Measurements from ENCODE around the gene DIO3. TPM values are rescaled to one million over a fixed set of nuclear protein-coding genes. Genes with fewer than 3 reads are reported as not detected.
A peak's percentile ranks its signal among the peaks of the same experiment; 100 is the strongest.
"Not testable (repeated sequence)": the region's sequence is repeated elsewhere in the genome, so short reads cannot be mapped to it uniquely, and the experiment has no call there.

DIO3 gene
- total RNA-seq, 2 experiments from 2014 or later, result not detected

DNA sequence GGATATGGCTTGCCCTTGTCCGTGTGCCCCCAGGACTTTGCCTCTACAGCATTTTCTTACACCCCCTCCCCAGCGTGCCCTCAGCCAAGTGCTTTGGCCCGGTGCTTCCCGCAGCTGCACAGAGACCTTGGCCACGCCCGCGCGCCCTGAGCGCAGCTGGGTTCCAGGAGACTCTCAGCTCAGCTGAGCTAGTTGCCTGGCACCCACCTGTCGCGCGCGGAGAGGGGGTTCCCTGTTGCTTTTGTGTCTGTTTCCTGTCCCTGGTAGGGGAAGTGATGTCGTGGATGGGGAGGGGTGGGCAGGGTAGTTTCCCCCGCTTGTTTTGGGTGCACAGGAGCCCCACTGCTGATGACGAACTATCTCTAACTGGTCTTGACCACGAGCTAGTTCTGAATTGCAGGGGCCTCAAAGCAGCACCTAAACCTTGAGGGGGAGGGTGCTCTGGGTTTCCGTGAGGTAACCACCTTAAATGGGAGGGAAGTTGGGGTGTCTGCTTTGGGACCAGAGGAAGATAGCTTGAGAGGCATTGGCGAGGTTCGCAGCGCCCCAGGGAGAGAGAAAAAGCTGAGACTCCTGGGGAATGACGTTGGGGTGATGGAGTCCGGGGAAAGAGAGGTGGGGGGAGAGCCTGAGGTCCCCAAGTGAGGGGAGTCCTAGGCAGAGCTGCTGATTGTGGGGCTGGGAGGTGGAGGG is 1.5 kb downstream of the DIO3 start:
- POLR2A ChIA-PET, result no interaction called here
- Mint-ChIP-seq H3K4me3 (no peak overlapping the region), H3K4me1 (peaks cover 4% of the 10 kb centered on the region), H3K9me3 (ENCODE audit: low read depth) (peaks cover 2% of the 10 kb centered on the region), H3K36me3 (ENCODE audit: low read depth) (peaks cover 1% of the 10 kb centered on the region), H3K27me3 (peaks cover 62% of the 10 kb centered on the region), H3K27ac (no peak overlapping the region)
- peak; percentile 22 for DNase-seq
- no peak for ATAC-seq
- intact Hi-C loops (cut with DNase I, micrococcal nuclease), result loop anchor here (5.0 to 10.0 kb wide), 2 partner anchors 106 to 108 kb away; no protein-coding TSS in a partner anchor
- CTCF ChIA-PET, result no interaction called here

GRCh38 chr14:101563352-101563653 is 2.0 kb downstream of the DIO3 start:
- peaks cover 2% of the 10 kb centered on the region for H3K9me3 Mint-ChIP-seq (ENCODE audit: low read depth)
- peaks cover 4% of the 10 kb centered on the region for H3K4me1 Mint-ChIP-seq
- H3K27ac Mint-ChIP-seq, result no peak overlapping the region
- POLR2A ChIA-PET, result no interaction called here
- no peak for DNase-seq
- H3K27me3 Mint-ChIP-seq, result peaks cover 62% of the 10 kb centered on the region
- ATAC-seq, result no peak
- peaks cover 1% of the 10 kb centered on the region for H3K36me3 Mint-ChIP-seq (ENCODE audit: low read depth)
- CTCF ChIA-PET, result no interaction called here
- H3K4me3 Mint-ChIP-seq, result no peak overlapping the region
- intact Hi-C loops (cut with DNase I, micrococcal nuclease), result loop anchor here (5.0 to 10.0 kb wide), 2 partner anchors 106 to 109 kb away; no protein-coding TSS in a partner anchor

DNA sequence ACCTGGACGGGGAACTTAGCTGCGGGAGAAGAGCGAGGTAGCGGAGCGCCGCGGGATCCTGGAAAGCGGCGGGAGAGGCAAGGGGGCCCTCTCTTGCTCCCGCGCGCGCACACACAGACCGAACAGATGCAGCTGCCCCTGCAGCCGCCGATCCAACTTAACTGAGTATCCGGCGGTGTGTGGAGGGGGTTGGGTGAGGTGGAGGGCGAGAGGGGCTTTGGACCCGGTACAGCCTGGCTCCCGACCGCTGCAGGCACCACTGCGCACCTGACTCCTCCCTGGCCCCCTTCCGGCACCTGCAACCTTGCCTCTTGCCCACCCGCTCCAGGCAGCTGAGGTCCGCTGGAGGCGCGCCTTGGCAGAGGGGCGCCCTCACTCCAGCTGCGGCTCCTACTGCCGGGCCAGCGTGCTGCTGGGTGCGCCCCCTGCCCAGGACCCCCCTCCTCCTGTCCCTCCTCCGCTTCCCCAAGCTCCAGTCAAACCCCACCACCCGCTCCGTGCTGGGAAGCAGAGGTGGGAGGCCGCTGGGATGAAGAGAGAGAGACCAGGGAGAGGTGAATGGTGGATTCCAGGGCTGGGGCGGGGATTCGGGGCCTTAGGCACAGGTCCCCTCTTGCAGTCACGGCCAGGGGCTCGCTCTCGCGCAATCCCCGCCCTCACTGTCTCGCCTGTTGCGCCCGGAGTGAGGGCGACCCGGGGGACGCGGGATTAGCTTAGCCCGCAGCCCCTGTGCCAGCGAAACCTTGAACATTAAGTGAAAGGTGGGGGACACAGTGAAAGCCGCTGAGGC is 2.6 kb downstream of the DIO3 start:
- CTCF ChIA-PET, result no interaction called here
- H3K27ac Mint-ChIP-seq, result no peak overlapping the region
- peaks cover 58% of the 10 kb centered on the region for H3K27me3 Mint-ChIP-seq
- peaks cover 2% of the 10 kb centered on the region for H3K9me3 Mint-ChIP-seq (ENCODE audit: low read depth)
- H3K36me3 Mint-ChIP-seq (ENCODE audit: low read depth), result peaks cover 1% of the 10 kb centered on the region
- POLR2A ChIA-PET, result no interaction called here
- H3K4me3 Mint-ChIP-seq, result no peak overlapping the region
- peaks cover 4% of the 10 kb centered on the region for H3K4me1 Mint-ChIP-seq
- intact Hi-C loops (cut with DNase I, micrococcal nuclease), result loop anchor here (5.0 to 10.0 kb wide), 2 partner anchors 107 to 109 kb away; no protein-coding TSS in a partner anchor
- ATAC-seq, result no peak
- no peak for DNase-seq

DNA sequence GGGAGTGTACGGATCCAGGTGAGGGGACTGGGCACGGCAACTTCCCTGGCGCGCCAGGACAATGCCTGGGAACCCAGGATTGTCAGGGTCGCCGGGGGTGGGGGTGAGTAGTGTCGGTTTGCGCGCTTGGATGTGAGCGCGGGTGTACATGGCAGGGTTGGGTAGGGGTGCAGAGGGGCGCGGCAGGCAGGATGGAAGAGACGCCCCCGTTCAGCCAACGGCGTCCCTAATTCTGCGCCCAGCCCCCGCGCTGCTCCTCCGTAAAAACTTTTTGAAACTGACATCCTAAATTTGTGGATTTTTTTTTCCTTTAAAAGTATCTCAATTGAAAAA is 3.1 kb downstream of the DIO3 start:
- CTCF ChIA-PET, result no interaction called here

GRCh38 chr14:101564819-101565698 is 3.8 kb downstream of the DIO3 start:
- H3K27me3 Mint-ChIP-seq, result peaks cover 60% of the 10 kb centered on the region
- intact Hi-C loops (cut with DNase I, micrococcal nuclease), result loop anchor here (5.0 to 10.0 kb wide), 2 partner anchors 108 to 110 kb away; no protein-coding TSS in a partner anchor
- POLR2A ChIA-PET, result no interaction called here
- ATAC-seq (no peak), DNase-seq (no peak)
- H3K4me3 Mint-ChIP-seq, result no peak overlapping the region
- no peak overlapping the region for H3K27ac Mint-ChIP-seq
- peaks cover 4% of the 10 kb centered on the region for H3K4me1 Mint-ChIP-seq
- peaks cover 2% of the 10 kb centered on the region for H3K9me3 Mint-ChIP-seq (ENCODE audit: low read depth)
- H3K36me3 Mint-ChIP-seq (ENCODE audit: low read depth), result peaks cover 1% of the 10 kb centered on the region
- CTCF ChIA-PET, result no interaction called here

More for the DNA sequence above, 3.1 kb downstream of the DIO3 start:
- peaks cover 2% of the 10 kb centered on the region for H3K9me3 Mint-ChIP-seq (ENCODE audit: low read depth)
- H3K4me3 Mint-ChIP-seq, result no peak overlapping the region
- DNase-seq (no peak), ATAC-seq (no peak)
- H3K4me1 Mint-ChIP-seq, result peaks cover 4% of the 10 kb centered on the region
- peaks cover 1% of the 10 kb centered on the region for H3K36me3 Mint-ChIP-seq (ENCODE audit: low read depth)
- POLR2A ChIA-PET, result no interaction called here
- intact Hi-C loops (cut with DNase I, micrococcal nuclease), result loop anchor here (5.0 to 10.0 kb wide), 2 partner anchors 107 to 110 kb away; no protein-coding TSS in a partner anchor
- no peak overlapping the region for H3K27ac Mint-ChIP-seq
- peaks cover 60% of the 10 kb centered on the region for H3K27me3 Mint-ChIP-seq

- H3K27me3 Mint-ChIP-seq, result peaks cover 50% of the 10 kb centered on the region
- H3K4me3 Mint-ChIP-seq, result no peak overlapping the region
- POLR2A ChIA-PET, result no interaction called here
- no peak for DNase-seq
- H3K27ac Mint-ChIP-seq, result no peak overlapping the region
- peaks cover 2% of the 10 kb centered on the region for H3K9me3 Mint-ChIP-seq (ENCODE audit: low read depth)
- CTCF ChIA-PET, result no interaction called here
- H3K4me1 Mint-ChIP-seq, result peaks cover 2% of the 10 kb centered on the region
- no peak for ATAC-seq
- H3K36me3 Mint-ChIP-seq (ENCODE audit: low read depth), result no peaks in the 10 kb centered on the region
- intact Hi-C loops (cut with DNase I, micrococcal nuclease), result loop anchor here in 1 of 2 experiments (10.0 kb wide), 1 partner anchor 112 kb away; no protein-coding TSS in a partner anchor
These were observed 6.0 kb downstream of the DIO3 start for GRCh38 chr14:101567252-101567651.

DNA sequence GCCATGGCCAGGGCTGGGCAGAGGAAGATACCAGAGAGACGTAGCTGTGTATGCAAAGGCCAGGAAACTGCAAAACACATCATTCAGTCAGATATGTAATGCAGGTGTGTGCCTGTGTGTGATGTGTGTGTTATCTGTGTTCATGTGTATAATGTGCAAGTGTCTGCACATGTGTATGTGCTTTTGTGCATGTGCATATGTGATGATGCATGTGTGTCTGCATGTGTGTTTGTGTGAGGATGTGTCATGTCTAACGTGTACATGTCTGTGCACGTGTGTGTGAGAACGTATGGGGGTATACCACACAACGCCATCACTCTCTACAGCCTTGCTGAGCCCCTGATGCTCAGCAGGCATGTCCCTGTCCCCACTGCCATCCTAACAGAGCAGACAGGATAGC is 9.7 kb downstream of the DIO3 start:
- no peak overlapping the region for H3K27ac Mint-ChIP-seq
- DNase-seq (no peak), ATAC-seq (no peak)
- H3K9me3 Mint-ChIP-seq (ENCODE audit: low read depth), result no peaks in the 10 kb centered on the region
- intact Hi-C loops (cut with DNase I, micrococcal nuclease), result no loop called here
- H3K4me3 Mint-ChIP-seq, result no peak overlapping the region
- peaks cover 21% of the 10 kb centered on the region for H3K27me3 Mint-ChIP-seq
- H3K36me3 Mint-ChIP-seq (ENCODE audit: low read depth), result no peaks in the 10 kb centered on the region
- ChIA-PET CTCF (no interaction called here), POLR2A (no interaction called here)
- H3K4me1 Mint-ChIP-seq, result no peaks in the 10 kb centered on the region

GRCh38 chr14:101572526-101572925 is 11.2 kb downstream of the DIO3 start:
- ATAC-seq; DNase-seq; H3K4me1 Mint-ChIP-seq; H3K36me3 Mint-ChIP-seq (ENCODE audit: low read depth); intact Hi-C loops (cut with DNase I, micrococcal nuclease); H3K9me3 Mint-ChIP-seq (ENCODE audit: low read depth); H3K27me3 Mint-ChIP-seq; POLR2A ChIA-PET; CTCF ChIA-PET; H3K4me3 Mint-ChIP-seq; H3K27ac Mint-ChIP-seq: not testable (repeated sequence)

GRCh38 chr14:101573289-101573688 is 12.0 kb downstream of the DIO3 start:
- Mint-ChIP-seq H3K9me3 (ENCODE audit: low read depth) (no peaks in the 10 kb centered on the region), H3K27me3 (peaks cover 5% of the 10 kb centered on the region), H3K27ac (no peak overlapping the region), H3K36me3 (ENCODE audit: low read depth) (no peaks in the 10 kb centered on the region), H3K4me3 (no peak overlapping the region), H3K4me1 (no peaks in the 10 kb centered on the region)
- DNase-seq (no peak), ATAC-seq (no peak)
- ChIA-PET POLR2A (no interaction called here), CTCF (interaction anchor here (0.7 kb wide), 1 partner anchor 43 kb away, joined by 3 read pairs; no protein-coding TSS in a partner anchor)
- intact Hi-C loops (cut with DNase I, micrococcal nuclease), result no loop called here

GRCh38 chr14:101575581-101575980 is 14.3 kb downstream of the DIO3 start:
- Mint-ChIP-seq H3K4me1 (no peaks in the 10 kb centered on the region), H3K9me3 (ENCODE audit: low read depth) (no peaks in the 10 kb centered on the region), H3K27ac (no peak overlapping the region), H3K36me3 (ENCODE audit: low read depth) (no peaks in the 10 kb centered on the region), H3K4me3 (no peak overlapping the region), H3K27me3 (peaks cover 2% of the 10 kb centered on the region)
- DNase-seq, result no peak
- ChIA-PET POLR2A (no interaction called here), CTCF (interaction anchor here (0.6 kb wide), 1 partner anchor 823 kb away, joined by 3 read pairs; no protein-coding TSS in a partner anchor)
- intact Hi-C loops (cut with DNase I, micrococcal nuclease), result no loop called here
- no peak for ATAC-seq

- Mint-ChIP-seq H3K36me3 (ENCODE audit: low read depth) (no peaks in the 10 kb centered on the region), H3K4me1 (no peaks in the 10 kb centered on the region), H3K4me3 (no peak overlapping the region), H3K27ac (no peak overlapping the region), H3K27me3 (peaks cover 6% of the 10 kb centered on the region), H3K9me3 (ENCODE audit: low read depth) (no peaks in the 10 kb centered on the region)
- intact Hi-C loops (cut with DNase I, micrococcal nuclease), result no loop called here
- POLR2A ChIA-PET, result no interaction called here
- CTCF ChIA-PET, result interaction anchor here (0.7 kb wide), 1 partner anchor 1141 kb away, joined by 3 read pairs; no protein-coding TSS in a partner anchor
- DNase-seq (no peak), ATAC-seq (no peak)
These were observed 16.1 kb downstream of the DIO3 start for GRCh38 chr14:101577221-101577909.
